ENCODE measurements around the gene POLR1F.

POLR1F gene

DNA sequence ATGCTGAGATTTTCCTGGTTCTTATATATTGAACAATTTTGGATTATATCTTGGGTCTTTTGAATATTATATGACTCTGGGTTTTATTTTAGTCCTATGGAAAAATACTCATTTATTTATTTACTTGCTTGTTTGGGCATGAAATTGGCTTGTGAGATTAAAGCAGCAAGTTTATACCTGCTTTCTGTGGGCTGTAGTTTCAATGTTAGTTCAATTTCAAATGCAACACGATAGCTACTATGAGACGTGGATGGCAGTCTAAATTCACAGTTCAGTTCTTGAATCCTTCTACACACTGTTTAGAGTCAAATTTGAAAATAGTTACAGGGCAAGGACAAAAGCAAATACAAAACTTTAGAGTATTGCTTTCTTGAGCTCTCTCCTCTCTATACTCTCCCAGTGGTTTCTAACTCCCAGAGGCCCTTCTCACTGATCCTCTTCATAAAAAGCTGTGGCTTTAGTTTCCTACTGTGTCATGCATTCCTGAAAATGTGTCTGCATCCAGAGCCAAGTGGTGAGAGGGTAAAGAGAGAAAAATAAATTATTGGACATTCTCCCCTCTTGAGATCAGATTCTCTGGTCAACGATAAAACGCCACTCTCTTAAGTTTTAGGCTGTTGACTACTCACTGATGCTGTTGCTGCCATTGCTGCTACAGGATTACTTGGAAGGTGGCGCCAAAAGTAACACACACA lies 34.4 kb downstream of the POLR1F start:
- DNase-seq: no peak

- DNase-seq: no peak
These were observed 38.0 kb downstream of the POLR1F start for GRCh38 chr7:19670806-19671205.

GRCh38 chr7:19665399-19666008 lies 43.3 kb downstream of the POLR1F start:
- peak; percentile 44 for DNase-seq

GRCh38 chr7:19663816-19664462 lies 44.9 kb downstream of the POLR1F start:
- peak; percentile 55 for DNase-seq

DNA sequence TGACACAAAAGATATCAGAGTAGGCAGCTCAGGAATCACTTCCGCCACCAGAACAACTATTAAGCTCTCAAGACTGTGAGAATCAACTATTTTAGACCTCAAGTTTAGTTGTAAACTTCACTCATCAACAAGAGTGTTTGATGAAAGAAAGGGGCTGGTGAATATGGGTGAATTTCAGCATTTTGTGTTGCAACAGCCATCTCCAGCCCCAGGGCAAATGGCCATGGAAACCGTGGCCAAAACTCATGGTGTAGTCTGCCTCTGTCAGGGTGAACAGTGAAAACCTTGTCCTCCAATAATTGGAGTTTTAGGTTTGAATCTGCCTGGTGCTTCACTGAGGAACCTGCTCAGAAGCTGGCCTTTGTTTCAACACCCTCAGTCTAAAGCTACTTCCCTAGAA lies 60.0 kb downstream of the POLR1F start:
- DNase-seq: no peak

All from NCI-H774 (cell line).